Activated T-helper 17 cell treated with anti-CD3 and anti-CD28 coated beads, Interleukin-2, amount 50 U/mL, for 72 hours (primary cell): ENCODE measurements around the gene SERPIND1. TPM values are rescaled to one million over a fixed set of nuclear protein-coding genes. Genes with fewer than 3 reads are reported as not detected.

Source experiments
- ATAC-seq: fragments of 150-1000 bp; cut with Tn5 transposase; replicated peaks from 2 replicates; pipeline ENCODE4 v1.10.0; 2021; ENCODE audit warnings: mild to moderate bottlenecking, moderate library complexity
- H3K27ac Mint-ChIP-seq: one replicate; pipeline ENCODE4 v1.8.0; 2022; ENCODE audit warnings: mixed read lengths
- H3K27me3 Mint-ChIP-seq: one replicate; pipeline ENCODE4 v1.8.0; 2022; ENCODE audit warnings: mixed read lengths
- H3K36me3 Mint-ChIP-seq: one replicate; pipeline ENCODE4 v1.8.0; 2022; ENCODE audit warnings: low read depth, mild to moderate bottlenecking, mixed read lengths
- H3K4me1 Mint-ChIP-seq: one replicate; pipeline ENCODE4 v1.8.0; 2022; ENCODE audit warnings: mixed read lengths
- H3K4me3 Mint-ChIP-seq: one replicate; pipeline ENCODE4 v1.8.0; 2022; ENCODE audit warnings: mild to moderate bottlenecking, mixed read lengths
- H3K9me3 Mint-ChIP-seq: one replicate; pipeline ENCODE4 v1.8.0; 2022; ENCODE audit warnings: mixed read lengths
- total RNA-seq, 2 donors: library from RNA; stranded (reverse); gene quantifications; one replicate each; pipeline ENCODE4 v1.2.3, GENCODE V29; 2022

SERPIND1 gene
- total RNA-seq, 2 donors from 2014 or later: 0.11 TPM; not detected in 1

DNA sequence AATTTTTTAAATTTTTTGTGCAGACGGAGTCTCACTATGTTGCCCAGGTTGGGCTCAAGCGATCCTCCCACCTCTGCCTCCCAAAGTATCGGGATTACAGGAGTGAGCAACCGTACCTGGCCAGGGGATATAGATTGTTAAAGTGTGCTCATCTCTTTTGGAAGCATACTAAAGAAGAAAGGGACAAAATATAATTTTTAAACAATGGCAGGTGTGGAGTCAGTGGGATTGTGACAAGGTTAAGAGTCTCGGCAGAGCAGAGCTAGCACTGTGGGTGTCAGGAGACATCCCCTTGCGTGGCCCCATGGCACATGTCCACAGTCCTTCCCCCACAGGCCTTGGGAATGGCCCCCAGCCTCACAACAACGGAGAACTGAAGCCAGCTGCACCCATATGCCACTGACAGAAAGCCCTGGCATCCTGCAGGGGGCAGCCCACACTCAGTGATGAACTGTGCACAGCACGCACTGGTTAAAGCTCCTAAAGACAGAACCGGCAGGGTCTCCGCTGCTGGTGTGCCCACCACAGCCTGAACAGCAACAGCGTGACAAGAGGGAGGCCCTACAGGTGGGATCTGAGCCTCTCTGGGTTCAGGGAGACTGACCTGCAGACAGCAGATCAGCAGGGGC lies 29.9 kb downstream of the SERPIND1 start:
- Mint-ChIP-seq H3K36me3 (peaks cover 99% of the 10 kb centered on the region), H3K27ac (no peak overlapping the region), H3K27me3 (no peaks in the 10 kb centered on the region), H3K4me1 (no peaks in the 10 kb centered on the region), H3K4me3 (no peak overlapping the region), H3K9me3 (no peaks in the 10 kb centered on the region)
- no peak for ATAC-seq

DNA sequence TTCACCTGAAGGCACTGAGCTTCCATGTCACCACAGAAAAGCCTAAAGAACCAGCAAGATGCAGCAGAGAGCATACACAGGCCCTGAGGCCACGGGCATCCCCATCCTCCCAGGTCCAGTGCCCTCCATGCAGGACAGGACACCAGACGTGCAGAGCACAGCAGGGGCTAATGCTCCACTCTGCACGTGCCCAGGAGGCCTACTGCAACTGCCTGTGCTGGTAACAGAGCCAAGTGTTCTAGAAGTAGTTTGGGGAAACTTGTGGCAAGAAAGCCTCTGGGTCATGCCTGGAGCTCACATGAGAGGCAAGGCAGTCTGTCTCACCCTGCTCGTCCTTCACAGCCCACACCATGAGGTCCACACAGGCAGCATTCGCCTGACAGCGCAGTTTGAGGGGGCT lies 30.7 kb downstream of the SERPIND1 start:
- Mint-ChIP-seq H3K27ac (no peak overlapping the region), H3K4me3 (no peak overlapping the region), H3K27me3 (no peaks in the 10 kb centered on the region), H3K4me1 (no peaks in the 10 kb centered on the region), H3K9me3 (no peaks in the 10 kb centered on the region), H3K36me3 (peaks cover 99% of the 10 kb centered on the region)
- no peak for ATAC-seq

DNA sequence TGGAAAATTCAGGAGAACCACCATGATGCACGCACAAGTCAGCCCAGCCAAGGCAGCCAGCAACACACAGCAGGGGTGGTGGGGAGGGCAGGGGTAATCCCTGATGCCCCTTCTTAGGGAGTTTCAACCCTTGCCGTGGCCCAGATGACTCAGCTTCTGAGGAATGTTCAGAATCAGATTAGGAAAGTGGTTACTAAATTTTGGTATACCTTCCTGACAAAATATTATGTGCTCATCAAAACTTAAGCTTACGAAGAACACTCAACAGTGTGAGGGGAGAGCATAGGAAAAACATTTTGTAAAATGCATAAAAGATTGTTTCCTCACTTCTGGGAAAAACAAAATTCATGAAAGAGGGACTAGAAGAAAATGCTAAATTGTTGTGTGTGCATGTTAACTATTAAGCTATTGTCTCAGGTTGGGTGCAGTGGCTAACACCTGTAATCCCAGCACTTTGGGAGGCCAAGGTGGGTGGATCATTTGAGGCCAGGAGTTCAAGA lies 32.1 kb downstream of the SERPIND1 start:
- H3K4me3 Mint-ChIP-seq: no peak overlapping the region
- H3K27ac Mint-ChIP-seq: no peak overlapping the region
- H3K4me1 Mint-ChIP-seq: no peaks in the 10 kb centered on the region
- H3K9me3 Mint-ChIP-seq: no peaks in the 10 kb centered on the region
- peaks cover 100% of the 10 kb centered on the region for H3K36me3 Mint-ChIP-seq
- no peak for ATAC-seq
- H3K27me3 Mint-ChIP-seq: no peaks in the 10 kb centered on the region

DNA sequence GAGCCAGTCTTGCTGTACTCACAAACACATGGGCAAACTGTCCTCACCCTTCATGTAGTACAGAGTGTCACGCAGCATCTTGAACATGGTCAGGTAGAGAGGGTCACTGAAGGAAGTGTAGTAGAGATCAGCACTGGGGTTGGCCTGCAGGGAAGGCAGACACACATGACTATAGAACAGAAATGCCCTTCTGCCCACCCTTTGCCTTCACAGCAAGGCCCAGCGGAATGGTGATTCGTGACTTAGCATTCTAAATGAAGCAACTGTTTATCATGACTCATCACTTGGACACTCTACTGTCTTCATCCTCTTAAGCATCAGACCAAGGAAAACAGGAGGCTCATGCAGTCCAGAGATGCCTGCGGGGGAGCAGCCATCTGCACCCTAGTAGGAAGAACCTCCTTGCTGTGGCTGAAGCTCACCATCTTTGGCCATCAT lies 33.4 kb downstream of the SERPIND1 start:
- Mint-ChIP-seq H3K36me3 (peaks cover 100% of the 10 kb centered on the region), H3K27me3 (no peaks in the 10 kb centered on the region), H3K4me3 (no peak overlapping the region), H3K9me3 (no peaks in the 10 kb centered on the region), H3K27ac (no peak overlapping the region), H3K4me1 (no peaks in the 10 kb centered on the region)
- no peak for ATAC-seq

DNA sequence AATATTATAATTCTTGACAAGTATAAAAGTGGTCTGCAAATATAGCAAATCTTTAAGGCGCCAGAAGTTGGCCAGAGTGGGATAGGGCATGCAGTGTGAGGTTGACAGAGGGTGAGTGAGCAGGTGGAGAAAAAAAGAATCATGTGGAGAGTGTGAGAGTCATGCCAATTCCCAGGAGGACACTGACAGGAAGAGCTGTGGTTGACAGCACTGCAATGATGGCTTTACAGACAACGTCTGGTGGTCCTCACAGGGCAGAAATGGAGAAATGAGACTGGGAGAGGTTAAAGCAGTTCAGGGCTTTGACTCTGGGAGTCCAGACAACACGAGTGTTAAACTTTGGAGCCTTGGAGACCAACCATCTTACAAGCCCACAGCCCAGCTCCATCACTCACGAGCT lies 34.9 kb downstream of the SERPIND1 start:
- H3K27ac Mint-ChIP-seq: no peak overlapping the region
- no peak for ATAC-seq
- no peaks in the 10 kb centered on the region for H3K4me1 Mint-ChIP-seq
- no peak overlapping the region for H3K4me3 Mint-ChIP-seq
- H3K27me3 Mint-ChIP-seq: no peaks in the 10 kb centered on the region
- H3K36me3 Mint-ChIP-seq: peaks cover 100% of the 10 kb centered on the region
- no peaks in the 10 kb centered on the region for H3K9me3 Mint-ChIP-seq

DNA sequence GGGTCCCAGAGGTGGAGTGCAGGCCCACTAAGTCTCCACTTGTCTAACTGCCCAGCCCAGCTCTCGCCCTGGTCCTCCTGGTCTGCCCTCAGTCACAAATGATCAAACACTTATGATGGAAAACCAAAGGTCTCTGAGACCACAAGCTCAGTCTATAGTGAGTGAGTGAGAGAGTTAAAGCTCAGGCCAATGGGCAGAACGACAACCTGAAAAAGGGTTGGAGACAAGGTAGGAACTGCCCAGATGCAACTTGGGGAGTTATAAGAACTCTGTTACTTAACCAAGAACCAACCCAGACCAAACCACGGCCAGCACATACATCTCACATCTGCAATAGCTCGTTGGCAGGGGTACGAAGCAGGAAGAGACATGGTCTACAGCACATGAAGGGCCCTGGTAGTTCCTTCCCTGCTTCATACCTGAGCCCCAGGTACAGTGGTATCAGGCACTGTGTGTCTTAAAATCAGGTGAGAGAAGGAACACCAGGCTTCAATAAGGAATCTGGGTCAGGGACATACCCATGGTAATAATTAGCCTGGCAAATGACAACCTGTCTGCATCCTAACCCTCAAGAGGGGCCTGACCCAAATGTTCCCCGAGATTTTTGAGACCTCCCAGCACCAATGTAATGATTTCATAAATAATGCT lies 35.7 kb downstream of the SERPIND1 start:
- ATAC-seq: no peak
- H3K27ac Mint-ChIP-seq: no peak overlapping the region
- H3K36me3 Mint-ChIP-seq: peaks cover 100% of the 10 kb centered on the region
- no peak overlapping the region for H3K4me3 Mint-ChIP-seq
- no peaks in the 10 kb centered on the region for H3K4me1 Mint-ChIP-seq
- H3K27me3 Mint-ChIP-seq: no peaks in the 10 kb centered on the region
- H3K9me3 Mint-ChIP-seq: no peaks in the 10 kb centered on the region

DNA sequence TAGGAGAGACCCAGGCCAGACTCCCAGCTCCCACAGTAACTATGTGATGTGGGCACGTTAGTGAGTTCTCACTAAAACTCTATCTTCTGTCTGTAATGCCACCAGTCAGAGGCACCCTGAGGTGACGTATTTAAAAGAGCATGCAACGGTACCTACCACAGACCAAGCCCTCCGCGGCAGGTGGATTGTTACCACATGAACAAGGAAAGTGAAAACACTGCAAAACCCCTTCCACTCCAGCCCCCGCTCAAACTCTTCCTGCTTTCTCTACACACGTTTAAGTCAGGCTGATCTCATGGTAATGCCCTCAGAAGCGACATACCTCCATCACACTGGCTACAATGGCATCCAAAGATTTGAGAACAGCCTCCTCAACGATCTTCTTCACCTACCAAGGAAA lies 36.7 kb downstream of the SERPIND1 start:
- no peak for ATAC-seq
- no peak overlapping the region for H3K27ac Mint-ChIP-seq
- no peaks in the 10 kb centered on the region for H3K9me3 Mint-ChIP-seq
- no peak overlapping the region for H3K4me3 Mint-ChIP-seq
- no peaks in the 10 kb centered on the region for H3K27me3 Mint-ChIP-seq
- H3K36me3 Mint-ChIP-seq: peaks cover 95% of the 10 kb centered on the region
- H3K4me1 Mint-ChIP-seq: no peaks in the 10 kb centered on the region

DNA sequence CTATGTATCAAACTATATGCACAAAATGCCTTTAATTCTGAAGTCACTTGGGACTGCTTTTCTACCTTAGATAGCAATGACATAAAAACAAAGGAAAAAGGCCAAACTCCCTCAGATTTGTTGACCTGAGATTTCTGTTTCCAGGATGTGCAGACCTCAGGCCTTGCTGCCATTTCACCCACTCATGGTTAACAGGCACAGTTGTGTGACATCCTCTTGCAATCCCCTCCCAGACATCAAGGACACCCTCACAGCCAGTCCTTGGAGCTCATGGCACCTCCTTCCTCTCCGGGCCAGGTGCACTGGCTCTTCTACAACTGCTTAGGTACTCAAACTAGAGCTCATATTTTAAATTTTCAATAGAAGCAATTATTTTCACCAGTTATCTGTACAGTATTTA lies 37.3 kb downstream of the SERPIND1 start:
- no peaks in the 10 kb centered on the region for H3K9me3 Mint-ChIP-seq
- no peak overlapping the region for H3K27ac Mint-ChIP-seq
- H3K4me3 Mint-ChIP-seq: no peak overlapping the region
- no peaks in the 10 kb centered on the region for H3K27me3 Mint-ChIP-seq
- peaks cover 95% of the 10 kb centered on the region for H3K36me3 Mint-ChIP-seq
- ATAC-seq: no peak
- H3K4me1 Mint-ChIP-seq: no peaks in the 10 kb centered on the region

DNA sequence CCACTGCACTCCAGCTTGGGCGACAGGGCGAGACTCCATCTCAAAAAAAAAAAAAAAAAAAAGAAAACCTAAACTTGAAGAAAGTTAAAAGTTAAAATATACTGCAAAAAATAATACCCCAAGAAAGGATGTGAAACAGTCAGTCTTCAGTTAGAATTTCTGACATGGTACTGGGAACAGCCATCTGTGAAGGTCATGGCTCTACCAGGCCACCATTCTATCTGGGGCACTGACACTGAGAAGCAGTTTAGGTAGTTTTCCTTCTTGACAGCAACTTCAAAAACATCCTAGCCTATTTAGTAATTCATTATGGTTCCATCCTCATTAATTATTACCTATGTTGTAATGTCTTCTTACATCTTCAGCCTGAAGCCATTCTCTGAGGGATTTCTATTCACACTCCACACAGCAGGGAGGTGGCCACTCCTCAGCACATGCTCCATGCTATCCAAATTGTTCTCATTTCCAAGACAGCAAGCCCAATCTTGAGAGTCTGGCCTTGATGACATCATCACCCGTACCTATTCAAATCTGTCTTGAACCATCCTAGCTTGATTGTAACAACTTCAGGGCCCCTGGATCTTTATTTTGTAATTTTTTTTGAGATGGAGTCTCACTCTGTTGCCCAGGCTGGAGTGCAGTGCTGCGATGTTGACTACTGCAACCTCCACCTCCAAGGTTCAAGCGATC lies 38.2 kb downstream of the SERPIND1 start:
- H3K9me3 Mint-ChIP-seq: no peaks in the 10 kb centered on the region
- no peak for ATAC-seq
- H3K4me3 Mint-ChIP-seq: no peak overlapping the region
- H3K36me3 Mint-ChIP-seq: peaks cover 95% of the 10 kb centered on the region
- H3K27ac Mint-ChIP-seq: no peak overlapping the region
- H3K27me3 Mint-ChIP-seq: no peaks in the 10 kb centered on the region
- no peaks in the 10 kb centered on the region for H3K4me1 Mint-ChIP-seq

DNA sequence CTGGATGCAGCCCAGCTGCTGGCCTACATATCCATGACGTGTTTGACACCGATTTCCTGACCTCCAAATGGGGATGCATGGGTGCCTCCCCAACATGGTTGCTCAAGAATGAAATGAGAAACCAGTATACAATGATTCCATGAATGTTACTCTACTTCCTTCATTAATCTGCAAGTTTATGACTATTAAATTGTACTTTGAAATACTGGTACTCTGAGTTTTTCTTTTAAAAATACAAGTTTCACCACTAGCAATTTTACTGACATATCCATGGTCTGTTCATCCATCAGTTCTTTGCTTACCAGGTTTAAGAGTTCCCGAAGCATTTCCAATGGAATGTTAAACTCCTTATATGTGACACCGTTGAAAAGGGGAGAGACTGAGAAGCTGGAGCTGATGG lies 39.1 kb downstream of the SERPIND1 start:
- Mint-ChIP-seq H3K4me1 (no peaks in the 10 kb centered on the region), H3K27ac (no peak overlapping the region), H3K27me3 (no peaks in the 10 kb centered on the region), H3K9me3 (no peaks in the 10 kb centered on the region), H3K36me3 (peaks cover 95% of the 10 kb centered on the region), H3K4me3 (no peak overlapping the region)
- no peak for ATAC-seq

DNA sequence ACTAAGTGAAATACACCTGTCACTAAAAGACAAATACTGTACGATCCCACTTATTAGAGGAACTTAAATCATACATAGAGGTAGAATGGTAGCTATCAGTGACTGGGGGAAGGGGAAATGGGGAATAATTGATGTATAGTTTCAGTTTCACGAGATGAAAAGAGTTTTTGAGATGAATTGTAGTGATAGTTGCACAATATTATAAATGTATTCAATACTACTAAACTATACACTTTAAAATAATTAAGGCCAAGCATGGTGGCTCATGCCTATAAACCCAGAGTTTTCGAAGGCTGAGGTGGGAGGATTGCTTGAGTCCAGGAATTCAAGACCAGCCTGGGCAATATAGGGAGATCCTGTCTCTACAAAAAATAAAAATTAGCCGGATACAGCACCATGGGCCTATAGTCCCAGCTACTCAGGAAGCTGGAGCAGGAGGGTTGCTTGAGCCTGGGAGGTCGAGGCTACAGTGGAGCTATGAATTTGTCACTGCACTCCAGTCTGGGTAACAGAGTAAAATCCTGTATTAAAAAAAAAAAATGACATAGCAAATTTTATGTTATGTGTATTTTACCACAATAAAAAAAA lies 40.4 kb downstream of the SERPIND1 start:
- H3K9me3 Mint-ChIP-seq: no peaks in the 10 kb centered on the region
- peaks cover 95% of the 10 kb centered on the region for H3K36me3 Mint-ChIP-seq
- ATAC-seq: no peak
- peak overlapping the region; percentile 49 for H3K27ac Mint-ChIP-seq
- H3K4me3 Mint-ChIP-seq: no peak overlapping the region
- H3K27me3 Mint-ChIP-seq: no peaks in the 10 kb centered on the region
- H3K4me1 Mint-ChIP-seq: no peaks in the 10 kb centered on the region

DNA sequence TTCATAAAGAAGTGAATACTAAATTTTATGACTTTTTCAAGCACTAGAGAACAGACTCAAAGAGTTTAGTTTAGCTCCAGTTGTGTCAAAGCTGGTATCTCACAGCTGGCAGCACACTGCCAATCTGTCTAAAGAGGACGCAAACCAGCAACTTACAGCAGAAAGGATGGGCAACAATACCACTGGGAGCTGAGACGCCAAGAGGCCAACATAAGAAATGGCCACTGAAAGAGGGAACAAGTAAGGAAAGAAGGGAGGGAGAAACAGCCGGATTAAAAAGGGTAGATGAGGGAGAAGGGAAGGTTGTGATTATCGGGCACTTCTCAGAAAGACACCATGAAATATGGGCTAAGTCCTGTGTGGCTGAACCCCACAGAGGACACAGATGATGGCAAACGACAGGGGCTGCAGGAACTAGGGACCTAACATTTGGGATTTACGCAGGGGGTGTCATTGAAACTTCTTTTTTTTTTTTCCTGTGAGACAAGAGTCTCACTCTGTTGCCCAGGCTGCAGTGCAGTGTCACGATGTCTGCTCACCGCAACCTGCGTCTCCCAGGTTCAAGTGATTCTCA lies 41.7 kb downstream of the SERPIND1 start:
- H3K27me3 Mint-ChIP-seq: no peaks in the 10 kb centered on the region
- peaks cover 95% of the 10 kb centered on the region for H3K36me3 Mint-ChIP-seq
- H3K4me1 Mint-ChIP-seq: no peaks in the 10 kb centered on the region
- H3K9me3 Mint-ChIP-seq: no peaks in the 10 kb centered on the region
- no peak for ATAC-seq
- H3K4me3 Mint-ChIP-seq: no peak overlapping the region
- H3K27ac Mint-ChIP-seq: no peak overlapping the region

DNA sequence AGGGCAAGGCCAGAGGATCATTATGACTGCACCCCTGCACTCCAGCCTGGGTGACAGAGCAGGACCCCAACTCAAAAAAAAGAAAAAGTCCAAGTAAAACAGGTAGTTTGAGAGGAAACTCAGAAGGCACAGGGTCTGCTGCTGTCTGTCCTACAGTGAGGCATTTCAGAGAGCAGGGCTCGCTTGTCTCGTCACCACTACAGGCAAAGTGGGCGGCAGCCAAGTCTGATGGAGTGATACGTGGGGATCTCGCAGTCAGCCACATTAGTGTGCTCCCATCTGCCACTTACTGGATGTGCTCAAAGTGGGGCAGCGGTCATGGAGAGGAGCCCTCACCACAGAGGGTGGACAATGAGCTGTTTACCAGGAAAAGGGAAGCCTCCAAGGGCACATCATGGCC lies 42.6 kb downstream of the SERPIND1 start:
- H3K27me3 Mint-ChIP-seq: no peaks in the 10 kb centered on the region
- no peak for ATAC-seq
- no peak overlapping the region for H3K27ac Mint-ChIP-seq
- H3K4me3 Mint-ChIP-seq: no peak overlapping the region
- no peaks in the 10 kb centered on the region for H3K9me3 Mint-ChIP-seq
- H3K4me1 Mint-ChIP-seq: no peaks in the 10 kb centered on the region
- peaks cover 91% of the 10 kb centered on the region for H3K36me3 Mint-ChIP-seq

DNA sequence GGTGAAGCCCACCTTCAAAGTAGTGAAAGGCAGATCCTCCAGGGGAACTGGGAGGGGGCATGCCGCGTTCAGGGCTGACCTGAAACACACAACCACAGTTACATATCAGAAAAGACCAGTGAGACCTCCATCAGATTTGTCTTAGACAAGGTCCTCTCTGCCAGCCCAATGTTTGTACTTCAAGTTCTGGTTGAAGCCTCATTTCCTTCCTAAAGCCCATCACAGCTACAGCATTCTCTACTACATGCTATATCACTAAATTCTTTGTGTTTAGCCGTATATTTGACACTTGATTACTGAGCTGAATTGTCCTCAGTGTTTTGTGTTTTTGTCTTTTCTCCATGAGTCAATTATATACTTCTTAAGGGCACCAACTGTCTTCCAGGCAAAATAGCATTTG lies 44.6 kb downstream of the SERPIND1 start:
- Mint-ChIP-seq H3K4me3 (no peak overlapping the region), H3K27ac (no peak overlapping the region), H3K36me3 (peaks cover 81% of the 10 kb centered on the region), H3K27me3 (no peaks in the 10 kb centered on the region), H3K9me3 (no peaks in the 10 kb centered on the region), H3K4me1 (no peaks in the 10 kb centered on the region)
- no peak for ATAC-seq
